Measurements from ENCODE around the gene DHDDS.

DHDDS gene

GRCh38 chr1:26417111-26417759 is 14.9 kb upstream of the DHDDS start:
- peaks cover 0 to 3% (median 2%) of the 10 kb centered on the region in 4 experiments for H3K4me1 ChIP-seq (ENCODE audit: control extremely low read depth in 1 of 4, control insufficient read depth in 4 of 4, insufficient read depth in 4 of 4, low read length in 3 of 4)
- no peak overlapping the region for H3K4me3 ChIP-seq (ENCODE audit: control insufficient read depth in 1 of 7, extremely low read depth in 1 of 7, insufficient read depth in 4 of 7, low read depth in 2 of 7, low read length in 6 of 7)
- peaks cover 8 to 46% (median 20%) of the 10 kb centered on the region in 5 experiments for H3K27me3 ChIP-seq (replicated peaks in 2 of 5; ENCODE audit: control insufficient read depth in 4 of 5, insufficient read depth in 5 of 5, low read length in 4 of 5)
- ChIA-PET POLR2A (interaction anchor here (0.6 kb wide), 2 partner anchors 20 to 249 kb away, joined by 3 read pairs; no protein-coding TSS in a partner anchor), CTCF (interaction anchor here (0.6 to 3.5 kb wide), 33 partner anchors 8 to 272 kb away, joined by 3 to 29 read pairs (median 4); partner anchors contain the start of genes CD52 and DHDDS)
- no peak overlapping the region for H3K27ac ChIP-seq (ENCODE audit: insufficient read depth in 1 of 2, low read depth in 1 of 2, low read length in 2 of 2, poor library complexity in 1 of 2, severe bottlenecking in 2 of 2)
- 17% methylated on average over 6 of the region's 9 CpGs for WGBS (ENCODE audit: insufficient coverage)
- DNase-seq: peak; percentile 77 to 85 (median 81)
- no peaks in the 10 kb centered on the region for H3K9me3 ChIP-seq (ENCODE audit: control extremely low read depth in 1 of 5, control insufficient read depth in 4 of 5, insufficient read depth in 2 of 5, low read depth in 1 of 5, low read length in 4 of 5)
- no peaks in the 10 kb centered on the region for H3K36me3 ChIP-seq (ENCODE audit: control insufficient read depth in 4 of 4, insufficient read depth in 4 of 4, low read length in 3 of 4)

GRCh38 chr1:26418865-26419349 is 13.2 kb upstream of the DHDDS start:
- WGBS (ENCODE audit: insufficient coverage): 92% methylated on average over 2 of the region's 5 CpGs
- H3K36me3 ChIP-seq (ENCODE audit: control insufficient read depth in 4 of 4, insufficient read depth in 4 of 4, low read length in 3 of 4): no peaks in the 10 kb centered on the region
- CTCF ChIA-PET: interaction anchor here (1.9 to 3.5 kb wide), 2 partner anchors 10 to 12 kb away, joined by 4 to 29 read pairs; no protein-coding TSS in a partner anchor
- POLR2A ChIA-PET: no interaction called here
- no peak for DNase-seq
- no peak overlapping the region for H3K4me3 ChIP-seq (ENCODE audit: control insufficient read depth in 1 of 7, extremely low read depth in 1 of 7, insufficient read depth in 4 of 7, low read depth in 2 of 7, low read length in 6 of 7)
- H3K9me3 ChIP-seq (ENCODE audit: control extremely low read depth in 1 of 5, control insufficient read depth in 4 of 5, insufficient read depth in 2 of 5, low read depth in 1 of 5, low read length in 4 of 5): no peaks in the 10 kb centered on the region
- peaks cover 4 to 33% (median 10%) of the 10 kb centered on the region in 5 experiments for H3K27me3 ChIP-seq (replicated peaks in 2 of 5; ENCODE audit: control insufficient read depth in 4 of 5, insufficient read depth in 5 of 5, low read length in 4 of 5)
- peaks cover 0 to 3% (median 2%) of the 10 kb centered on the region in 4 experiments for H3K4me1 ChIP-seq (ENCODE audit: control extremely low read depth in 1 of 4, control insufficient read depth in 4 of 4, insufficient read depth in 4 of 4, low read length in 3 of 4)
- H3K27ac ChIP-seq (ENCODE audit: insufficient read depth in 1 of 2, low read depth in 1 of 2, low read length in 2 of 2, poor library complexity in 1 of 2, severe bottlenecking in 2 of 2): no peak overlapping the region

GRCh38 chr1:26419494-26419893 is 12.6 kb upstream of the DHDDS start:
- ChIA-PET POLR2A (no interaction called here), CTCF (interaction anchor here (0.8 to 1.9 kb wide), 4 partner anchors 10 to 98 kb away, joined by 3 to 4 read pairs (median 4); no protein-coding TSS in a partner anchor)
- Histone ChIP-seq H3K4me3 (ENCODE audit: control insufficient read depth in 1 of 7, extremely low read depth in 1 of 7, insufficient read depth in 4 of 7, low read depth in 2 of 7, low read length in 6 of 7) (no peak overlapping the region), H3K36me3 (ENCODE audit: control insufficient read depth in 4 of 4, insufficient read depth in 4 of 4, low read length in 3 of 4) (no peaks in the 10 kb centered on the region), H3K9me3 (ENCODE audit: control extremely low read depth in 1 of 5, control insufficient read depth in 4 of 5, insufficient read depth in 2 of 5, low read depth in 1 of 5, low read length in 4 of 5) (no peaks in the 10 kb centered on the region), H3K27ac (ENCODE audit: insufficient read depth in 1 of 2, low read depth in 1 of 2, low read length in 2 of 2, poor library complexity in 1 of 2, severe bottlenecking in 2 of 2) (no peak overlapping the region), H3K27me3 (replicated peaks in 2 of 5; ENCODE audit: control insufficient read depth in 4 of 5, insufficient read depth in 5 of 5, low read length in 4 of 5) (peaks cover 2 to 27% (median 10%) of the 10 kb centered on the region in 5 experiments), H3K4me1 (ENCODE audit: control extremely low read depth in 1 of 4, control insufficient read depth in 4 of 4, insufficient read depth in 4 of 4, low read length in 3 of 4) (peaks cover 0 to 3% (median 2%) of the 10 kb centered on the region in 4 experiments)
- no peak for DNase-seq
- no CpG with 5 or more reads among the region's 2 CpGs for WGBS (ENCODE audit: insufficient coverage)

- WGBS (ENCODE audit: insufficient coverage): 100% methylated on average over 1 of the region's 2 CpGs
- POLR2A ChIA-PET: no interaction called here
These were observed 2.4 kb upstream of the DHDDS start for GRCh38 chr1:26429721-26430120.

GRCh38 chr1:26432793-26433192 is 672 bp downstream of the DHDDS start:
- Histone ChIP-seq H3K4me3 (ENCODE audit: control insufficient read depth in 1 of 7, extremely low read depth in 1 of 7, insufficient read depth in 4 of 7, low read depth in 2 of 7, low read length in 6 of 7) (peak overlapping the region in 6 of 7 experiments; percentile 77 to 97 (median 89)), H3K27me3 (replicated peaks in 2 of 5; ENCODE audit: control insufficient read depth in 4 of 5, insufficient read depth in 5 of 5, low read length in 4 of 5) (no peaks in the 10 kb centered on the region), H3K36me3 (ENCODE audit: control insufficient read depth in 4 of 4, insufficient read depth in 4 of 4, low read length in 3 of 4) (peaks cover 0 to 12% (median 7%) of the 10 kb centered on the region in 4 experiments), H3K4me1 (ENCODE audit: control extremely low read depth in 1 of 4, control insufficient read depth in 4 of 4, insufficient read depth in 4 of 4, low read length in 3 of 4) (peaks cover 9 to 28% (median 22%) of the 10 kb centered on the region in 4 experiments), H3K9me3 (ENCODE audit: control extremely low read depth in 1 of 5, control insufficient read depth in 4 of 5, insufficient read depth in 2 of 5, low read depth in 1 of 5, low read length in 4 of 5) (no peaks in the 10 kb centered on the region), H3K27ac (ENCODE audit: insufficient read depth in 1 of 2, low read depth in 1 of 2, low read length in 2 of 2, poor library complexity in 1 of 2, severe bottlenecking in 2 of 2) (peak overlapping the region; percentile 74 to 88)
- WGBS (ENCODE audit: insufficient coverage): 58% methylated on average over 2 of the region's 3 CpGs
- DNase-seq: no peak
- POLR2A ChIA-PET: interaction anchor here (0.6 to 1.1 kb wide), 2 partner anchors 12 to 29 kb away, joined by 3 read pairs; no protein-coding TSS in a partner anchor
- CTCF ChIA-PET: interaction anchor here (1.0 kb wide), 1 partner anchor 13 kb away, joined by 3 read pairs; no protein-coding TSS in a partner anchor

More at GRCh38 chr1:26429721-26430120, 2.4 kb upstream of the DHDDS start:
- CTCF ChIA-PET: interaction anchor here (1.4 kb wide), 1 partner anchor 395 kb away, joined by 3 read pairs; no protein-coding TSS in a partner anchor
- H3K36me3 ChIP-seq (ENCODE audit: control insufficient read depth in 4 of 4, insufficient read depth in 4 of 4, low read length in 3 of 4): peaks cover 0 to 6% (median 3%) of the 10 kb centered on the region in 4 experiments
- H3K4me3 ChIP-seq (ENCODE audit: control insufficient read depth in 1 of 7, extremely low read depth in 1 of 7, insufficient read depth in 4 of 7, low read depth in 2 of 7, low read length in 6 of 7): no peak overlapping the region
- no peaks in the 10 kb centered on the region for H3K27me3 ChIP-seq (replicated peaks in 2 of 5; ENCODE audit: control insufficient read depth in 4 of 5, insufficient read depth in 5 of 5, low read length in 4 of 5)
- H3K4me1 ChIP-seq (ENCODE audit: control extremely low read depth in 1 of 4, control insufficient read depth in 4 of 4, insufficient read depth in 4 of 4, low read length in 3 of 4): peaks cover 9 to 28% (median 22%) of the 10 kb centered on the region in 4 experiments
- no peaks in the 10 kb centered on the region for H3K9me3 ChIP-seq (ENCODE audit: control extremely low read depth in 1 of 5, control insufficient read depth in 4 of 5, insufficient read depth in 2 of 5, low read depth in 1 of 5, low read length in 4 of 5)
- no peak for DNase-seq
- no peak overlapping the region for H3K27ac ChIP-seq (ENCODE audit: insufficient read depth in 1 of 2, low read depth in 1 of 2, low read length in 2 of 2, poor library complexity in 1 of 2, severe bottlenecking in 2 of 2)

GRCh38 chr1:26434161-26434752 is 2.1 kb downstream of the DHDDS start:
- Histone ChIP-seq H3K27me3 (replicated peaks in 2 of 5; ENCODE audit: control insufficient read depth in 4 of 5, insufficient read depth in 5 of 5, low read length in 4 of 5) (no peaks in the 10 kb centered on the region), H3K4me3 (ENCODE audit: control insufficient read depth in 1 of 7, extremely low read depth in 1 of 7, insufficient read depth in 4 of 7, low read depth in 2 of 7, low read length in 6 of 7) (no peak overlapping the region), H3K27ac (ENCODE audit: insufficient read depth in 1 of 2, low read depth in 1 of 2, low read length in 2 of 2, poor library complexity in 1 of 2, severe bottlenecking in 2 of 2) (no peak overlapping the region), H3K36me3 (ENCODE audit: control insufficient read depth in 4 of 4, insufficient read depth in 4 of 4, low read length in 3 of 4) (peaks cover 4 to 22% (median 19%) of the 10 kb centered on the region in 4 experiments), H3K9me3 (ENCODE audit: control extremely low read depth in 1 of 5, control insufficient read depth in 4 of 5, insufficient read depth in 2 of 5, low read depth in 1 of 5, low read length in 4 of 5) (no peaks in the 10 kb centered on the region), H3K4me1 (ENCODE audit: control extremely low read depth in 1 of 4, control insufficient read depth in 4 of 4, insufficient read depth in 4 of 4, low read length in 3 of 4) (peaks cover 9 to 28% (median 22%) of the 10 kb centered on the region in 4 experiments)
- POLR2A ChIA-PET: no interaction called here
- DNase-seq: no peak
- CTCF ChIA-PET: no interaction called here

Data from common myeloid progenitor, CD34-positive (primary cell).